Activated naive CD4-positive, alpha-beta T cell treated with Interleukin-2 at 50 U/mL for 16 hours (primary cell): Measurements from ENCODE around the gene ACTR3.

Source experiments
- DNase-seq: peaks from one replicate; pipeline ENCODE4 v3.0.0-alpha.2; 2020

The ACTR3 gene

DNA sequence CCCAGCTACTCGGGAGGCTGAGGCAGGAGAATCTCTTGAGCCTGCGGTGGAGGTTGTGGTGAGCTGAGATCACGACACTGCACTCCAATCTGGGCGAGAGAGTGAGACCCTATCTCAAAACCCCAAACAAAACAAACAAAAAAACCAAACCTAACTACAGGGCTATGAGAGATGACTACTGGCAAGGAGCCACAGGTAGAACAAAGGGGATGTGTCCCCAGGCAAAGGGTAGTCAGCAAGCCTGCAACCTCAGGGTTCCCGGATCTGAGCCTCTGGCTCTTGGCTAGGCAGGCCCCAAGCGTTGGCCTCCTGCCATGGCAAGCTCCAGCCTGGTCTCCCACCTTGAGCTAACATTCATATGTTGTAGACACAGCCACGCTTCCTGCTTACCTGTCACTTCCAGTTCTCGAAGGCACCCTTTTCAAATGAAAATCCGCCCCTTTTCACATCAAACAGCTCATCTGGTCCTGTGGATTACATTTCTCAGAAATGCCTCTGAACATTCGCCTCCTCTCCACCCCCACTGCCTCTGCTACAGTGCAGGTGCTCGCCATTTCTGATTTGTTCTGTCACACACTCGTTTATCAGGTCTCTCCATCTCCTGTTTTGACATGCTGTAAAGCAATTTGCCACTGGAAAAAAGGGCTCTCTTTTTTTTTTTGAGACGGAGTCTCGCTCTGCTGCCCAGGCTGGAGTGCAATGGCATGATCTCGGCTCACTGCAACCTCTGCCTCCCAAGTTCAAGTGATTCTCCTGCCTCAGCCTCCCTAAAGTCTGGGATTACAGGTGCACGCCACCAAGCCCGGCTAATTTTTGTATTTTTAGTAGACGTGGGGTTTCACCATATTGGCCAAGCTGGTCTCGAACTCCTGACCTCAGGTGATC is 13.1 kb upstream of the ACTR3 start:
- peak; percentile 72 for DNase-seq

DNA sequence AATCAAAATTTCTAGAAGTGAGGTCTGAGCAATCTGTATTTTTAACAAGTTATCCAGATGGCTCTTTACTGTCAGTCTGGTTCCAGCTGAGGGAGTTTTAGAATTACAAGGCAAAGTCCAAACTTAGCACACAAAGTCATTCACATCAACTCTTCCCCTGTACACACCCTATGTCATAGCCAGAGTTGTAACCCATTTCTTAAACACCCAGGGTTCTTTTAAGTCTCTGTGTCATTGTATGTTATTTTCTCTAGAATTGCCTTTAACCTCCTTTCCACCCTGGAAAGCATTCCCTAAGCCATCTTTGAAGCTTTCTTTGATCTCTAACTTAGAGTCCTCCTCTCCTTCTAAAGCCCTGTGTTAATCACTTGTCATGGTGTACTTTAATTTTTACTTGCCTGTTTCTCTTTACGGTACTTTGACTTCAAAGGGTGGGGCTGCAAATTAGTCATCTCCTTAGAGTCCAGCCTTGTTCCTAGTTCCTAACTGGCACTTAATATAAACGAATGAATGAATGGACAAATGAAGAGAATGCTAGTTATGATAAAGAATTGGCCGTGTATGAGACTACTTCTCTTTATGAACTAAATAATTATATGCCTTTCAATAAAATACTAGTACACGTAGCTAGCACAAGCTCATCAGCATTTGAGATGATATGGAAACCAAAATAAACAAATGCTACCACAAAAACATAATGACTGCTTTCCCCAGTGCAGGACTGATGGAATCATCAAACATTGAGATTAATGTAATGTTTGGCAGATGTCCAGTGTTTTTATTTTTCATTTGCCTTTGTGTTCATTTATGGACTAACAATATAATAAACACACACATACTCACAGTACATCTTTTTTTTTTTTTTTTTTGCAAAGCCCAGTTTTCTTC is 11.9 kb upstream of the ACTR3 start:
- no peak for DNase-seq

DNA sequence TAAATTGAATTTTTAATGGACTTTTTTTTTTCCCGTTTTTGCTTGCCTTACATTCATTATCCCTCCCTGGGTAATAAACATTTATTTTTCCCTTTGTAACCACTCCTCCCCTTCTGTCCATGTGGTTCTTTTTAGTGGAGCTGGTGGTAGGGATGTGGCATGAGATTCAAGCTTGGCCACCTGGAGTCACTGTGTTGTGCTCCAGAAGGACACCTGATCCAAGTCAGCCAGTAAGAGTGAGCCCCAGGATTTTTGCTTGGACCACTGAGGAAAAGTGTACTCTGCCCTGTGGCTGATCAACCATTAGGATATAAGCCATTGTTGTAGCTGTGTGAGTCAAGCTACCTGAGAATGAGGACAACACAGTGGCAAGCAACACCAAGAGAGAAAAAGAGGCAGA is 11.1 kb upstream of the ACTR3 start:
- DNase-seq, result no peak

DNA sequence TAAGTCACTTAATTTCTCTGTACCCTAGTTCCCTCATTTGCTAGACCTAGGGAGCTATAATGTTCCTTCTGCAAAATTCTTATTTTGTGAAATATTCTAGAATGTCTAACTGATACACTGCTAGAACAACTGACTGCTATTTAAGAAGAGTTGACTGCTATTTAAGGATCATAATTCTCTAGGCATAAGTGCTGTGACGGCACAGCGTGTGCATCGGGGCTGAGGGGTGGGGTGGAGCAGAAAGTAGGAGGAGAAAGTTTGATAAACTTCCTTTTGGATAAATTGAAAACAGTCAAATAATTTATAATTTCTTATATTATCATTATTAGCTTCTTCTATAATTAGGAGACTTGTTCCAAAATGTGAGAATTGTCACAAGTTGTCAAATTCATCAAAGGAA is 10.4 kb upstream of the ACTR3 start:
- no peak for DNase-seq

DNA sequence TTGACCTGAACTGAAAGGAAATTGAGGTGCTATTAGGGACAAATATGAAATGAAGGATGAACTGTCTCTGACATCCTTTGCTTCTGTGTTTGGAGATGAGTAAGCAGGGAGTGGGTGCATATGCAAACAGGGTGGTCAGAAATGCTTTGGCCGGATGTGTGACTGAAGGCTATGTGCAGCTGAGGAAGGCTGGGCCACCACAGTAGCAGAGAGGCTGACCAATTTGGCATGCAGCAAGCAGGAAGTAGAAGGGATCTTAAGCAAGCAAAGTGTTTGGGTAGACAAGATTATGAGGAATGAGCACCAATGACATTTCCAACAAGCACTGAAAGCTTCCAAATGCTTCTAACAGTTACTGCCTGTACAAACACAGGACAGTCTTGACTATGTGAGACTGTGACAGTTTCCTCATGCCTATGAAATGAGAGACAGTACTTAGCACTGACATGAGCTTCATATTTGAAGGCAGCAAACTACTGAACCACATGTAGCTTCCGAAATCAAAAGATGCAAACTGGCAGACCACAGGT is 3.3 kb upstream of the ACTR3 start:
- peak; percentile 38 for DNase-seq

DNA sequence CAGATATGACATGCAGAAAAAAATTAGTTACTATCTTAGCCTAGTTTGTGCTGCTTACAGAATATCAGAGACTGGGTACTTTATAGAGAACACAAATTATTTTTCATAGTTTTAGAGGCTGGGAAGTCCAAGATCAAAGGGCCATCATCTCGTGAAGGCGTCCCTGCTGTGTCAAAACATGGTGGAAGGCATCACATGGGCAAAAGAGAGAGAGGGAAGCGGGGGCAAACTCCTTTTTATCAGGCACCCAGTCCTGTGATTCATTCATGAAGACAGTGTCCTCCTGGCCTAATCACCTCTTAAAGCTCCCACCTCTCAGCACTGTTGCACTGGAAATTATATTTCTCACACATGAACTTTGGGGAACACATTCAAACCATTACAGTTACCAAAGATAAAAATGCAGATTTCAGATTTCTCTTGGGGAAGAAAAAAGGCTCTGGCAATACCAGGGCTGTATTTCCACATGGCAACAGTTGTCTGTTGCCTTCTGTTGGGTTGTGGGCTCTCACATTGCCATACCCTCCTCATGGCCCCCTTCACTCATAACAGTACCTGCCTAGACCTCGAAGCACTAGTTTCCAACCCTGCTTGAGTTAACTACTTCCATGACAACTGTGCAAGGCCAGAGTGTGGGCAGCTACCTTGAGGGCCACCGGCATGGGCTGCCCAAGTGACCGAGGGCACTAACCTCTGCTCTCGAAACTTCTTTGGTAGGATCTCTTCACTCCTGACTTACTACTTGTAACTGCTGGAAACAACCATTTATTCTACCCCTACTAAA is 2.7 kb upstream of the ACTR3 start:
- DNase-seq, result no peak

DNA sequence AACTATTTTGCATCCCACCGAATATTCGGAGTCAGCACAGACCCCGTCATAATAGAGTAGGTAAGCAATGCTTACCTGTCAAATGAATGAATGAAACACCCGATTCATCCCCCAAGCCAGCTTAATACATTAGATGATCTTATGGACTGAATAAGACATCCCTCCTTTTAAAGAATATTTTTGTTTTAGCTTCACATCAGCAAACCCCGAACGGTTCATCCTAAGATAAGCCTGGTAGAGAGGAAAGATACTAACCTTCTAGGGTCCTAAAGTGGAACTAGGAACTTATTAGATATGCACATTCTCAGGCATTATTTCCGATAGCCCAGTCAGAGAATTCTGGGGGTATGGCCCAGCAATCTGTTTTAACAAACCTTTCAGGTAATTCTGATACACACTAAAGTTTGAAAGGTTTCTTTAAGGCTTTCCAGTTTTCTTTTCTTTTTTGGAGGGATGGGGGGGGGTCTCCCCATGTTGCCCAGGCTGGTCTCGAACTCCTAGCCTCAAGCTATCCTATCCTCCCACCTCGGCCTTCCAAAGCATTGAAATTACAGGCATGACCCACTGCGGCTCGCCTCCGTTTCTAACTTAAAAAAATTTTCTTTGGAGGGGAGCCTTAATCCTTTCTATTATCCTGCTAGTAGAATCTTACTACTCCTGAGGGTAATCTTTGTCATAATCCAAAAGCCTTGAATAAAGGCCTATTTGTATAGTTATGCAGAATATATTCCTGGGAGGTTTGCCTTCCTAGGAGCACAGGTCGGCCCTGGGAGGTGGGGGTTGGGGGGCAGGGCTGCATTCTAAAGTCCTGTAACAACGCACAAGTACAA is 1.0 kb upstream of the ACTR3 start:
- no peak for DNase-seq

DNA sequence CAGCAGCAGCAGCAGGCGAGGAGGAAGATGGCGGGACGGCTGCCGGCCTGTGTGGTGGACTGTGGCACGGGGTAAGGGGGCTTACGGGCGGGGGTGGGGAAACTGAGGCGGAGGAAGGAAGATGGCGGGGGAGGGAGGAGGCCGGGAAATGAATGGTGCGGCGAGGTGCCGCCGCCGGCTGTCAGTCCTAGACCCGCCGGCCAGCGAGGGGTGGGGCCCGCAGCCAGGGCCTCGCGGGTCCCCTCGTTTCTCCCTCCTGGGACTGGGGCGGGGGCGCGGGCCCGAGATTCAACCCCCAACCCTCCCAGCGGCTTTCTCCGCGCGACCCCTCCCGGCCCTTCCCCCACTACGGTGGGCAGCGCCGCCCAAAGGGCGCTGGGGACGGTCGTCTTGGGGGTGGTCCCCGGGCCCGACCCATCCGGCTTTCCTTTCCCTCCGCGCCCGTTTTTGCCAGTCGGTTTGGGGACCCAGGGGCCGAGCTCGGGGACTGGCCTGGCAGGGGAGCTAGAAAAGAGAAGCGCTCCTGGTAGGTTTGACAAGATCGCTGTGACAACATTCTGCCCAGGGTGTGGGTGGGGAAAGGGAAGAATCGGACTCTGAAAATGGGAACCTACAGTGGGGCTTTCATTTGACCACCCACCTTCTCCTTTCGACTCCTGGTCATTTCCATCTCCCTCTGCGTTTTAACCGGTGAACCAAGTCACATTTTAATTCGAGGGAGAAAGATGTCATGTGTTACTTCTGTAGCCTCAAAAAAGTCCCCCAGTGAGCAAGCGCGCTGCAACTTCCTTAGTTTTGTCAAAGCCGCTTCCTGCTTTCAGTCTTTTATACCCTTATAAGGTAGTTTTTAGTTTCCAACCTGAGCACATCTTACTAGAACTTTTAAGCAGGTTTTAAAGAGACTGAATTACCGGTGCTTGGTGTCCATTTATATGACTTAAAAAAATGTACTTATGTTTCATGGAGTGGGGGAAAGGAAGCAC is 655 bp downstream of the ACTR3 start:
- peak; percentile 80 for DNase-seq

DNA sequence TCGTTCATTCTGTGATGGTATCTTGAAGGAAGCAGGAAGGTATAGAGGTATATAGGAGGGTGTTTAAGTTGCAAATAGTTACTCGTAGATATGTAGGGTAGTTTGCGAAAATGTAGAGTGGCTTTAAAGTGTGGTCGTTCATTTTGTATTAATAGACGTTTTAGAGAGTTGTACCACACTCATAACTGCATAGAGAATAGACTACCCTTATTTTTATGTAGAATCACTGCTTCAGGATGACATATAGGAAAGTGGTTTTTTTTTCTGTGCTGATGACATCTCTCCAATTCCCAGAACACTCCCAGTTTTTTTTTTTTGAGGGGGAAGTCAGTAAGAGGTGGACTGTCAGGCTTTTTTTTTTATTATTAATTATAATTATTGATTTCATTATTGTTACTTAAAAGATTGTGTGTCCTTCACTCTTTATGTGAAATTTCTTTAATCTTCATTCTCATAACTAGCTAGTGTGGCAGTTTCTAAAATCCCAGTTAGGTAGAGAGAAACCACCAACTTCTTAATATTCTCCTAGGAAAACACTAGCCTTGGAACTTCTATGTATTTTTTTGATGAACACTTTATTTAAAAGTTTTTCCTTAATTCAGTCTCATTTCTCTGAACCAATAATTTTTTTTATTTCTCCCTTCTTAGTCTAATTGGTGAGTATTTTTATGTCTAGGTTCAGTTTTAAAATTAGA is 1.5 kb downstream of the ACTR3 start:
- no peak for DNase-seq

DNA sequence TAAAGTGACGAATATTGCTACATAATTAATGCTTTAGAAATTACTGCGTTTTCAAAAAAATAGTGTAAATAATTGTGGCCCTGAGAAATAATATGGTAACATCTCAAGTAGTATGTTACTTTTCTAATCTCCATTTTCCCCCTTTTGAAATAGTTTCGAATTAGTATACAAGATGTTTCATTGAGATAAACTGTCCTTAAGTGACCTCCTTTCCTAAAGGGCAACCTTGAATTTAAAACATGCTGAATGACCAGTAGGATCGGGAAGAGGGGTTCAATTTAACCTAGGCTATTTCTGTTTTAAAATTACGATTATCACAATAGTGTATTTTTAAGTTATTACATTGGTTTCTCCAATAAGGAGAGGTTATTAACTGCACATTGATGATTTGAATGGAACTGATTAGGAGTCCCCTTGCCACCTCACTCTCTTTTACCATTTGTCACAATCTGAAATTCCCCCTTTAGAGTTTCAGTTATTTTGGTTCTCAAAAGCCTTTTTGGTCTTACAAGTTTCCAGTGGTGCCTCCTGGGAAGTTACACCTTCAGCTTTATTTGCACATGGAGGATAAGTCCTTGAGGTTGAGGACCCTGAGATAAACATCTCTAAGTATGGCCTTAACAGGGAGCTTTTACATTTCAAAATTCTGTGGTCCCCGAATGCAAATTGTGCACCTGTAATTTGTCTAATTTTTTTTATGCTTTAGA is 2.3 kb downstream of the ACTR3 start:
- DNase-seq, result no peak

DNA sequence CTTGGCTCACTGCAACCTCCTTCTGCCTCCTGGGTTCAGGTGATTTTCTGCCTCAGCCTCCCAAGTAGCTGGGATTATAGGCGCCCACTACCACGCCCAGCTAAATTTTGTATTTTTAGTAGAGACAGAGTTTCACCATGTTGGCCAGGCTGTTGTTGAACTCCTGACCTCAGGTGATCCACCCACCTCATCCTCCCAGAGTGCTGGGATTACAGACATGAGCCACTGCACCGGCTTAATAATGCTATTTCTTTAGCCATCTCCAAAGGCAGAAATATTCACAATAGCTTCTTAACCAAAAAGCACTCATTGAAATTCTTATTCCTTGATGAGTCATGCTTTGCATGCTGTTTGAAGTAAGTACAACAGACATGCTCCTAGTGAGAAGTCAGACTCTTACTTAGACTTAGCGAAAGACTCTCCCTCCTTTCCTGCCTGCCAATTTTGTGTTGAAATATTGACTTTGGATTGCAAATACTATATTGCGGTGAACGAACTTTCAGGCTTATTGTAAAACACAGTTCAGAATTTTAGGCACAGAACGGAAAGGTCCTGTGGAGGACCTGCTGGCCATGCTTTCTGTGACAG is 4.4 kb downstream of the ACTR3 start:
- DNase-seq, result no peak

DNA sequence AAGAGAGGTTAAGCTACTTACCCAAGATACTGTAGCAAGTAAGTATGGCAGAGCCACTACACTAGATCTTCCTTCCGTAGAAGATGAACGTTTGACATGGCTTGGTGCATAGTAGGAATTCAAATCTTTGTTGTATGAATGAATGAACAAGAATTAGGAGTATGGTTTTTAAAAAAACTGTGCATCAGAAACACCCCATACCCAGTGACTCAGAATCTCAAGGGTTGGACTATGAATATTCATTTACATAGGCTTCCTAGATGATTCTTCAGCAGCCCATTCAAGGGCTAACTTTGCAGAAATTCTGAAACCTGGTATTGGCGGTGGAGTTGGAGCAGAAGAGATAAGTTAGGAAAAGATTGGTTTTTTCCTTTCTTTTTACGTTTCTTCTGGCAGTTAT is 5.4 kb downstream of the ACTR3 start:
- no peak for DNase-seq

DNA sequence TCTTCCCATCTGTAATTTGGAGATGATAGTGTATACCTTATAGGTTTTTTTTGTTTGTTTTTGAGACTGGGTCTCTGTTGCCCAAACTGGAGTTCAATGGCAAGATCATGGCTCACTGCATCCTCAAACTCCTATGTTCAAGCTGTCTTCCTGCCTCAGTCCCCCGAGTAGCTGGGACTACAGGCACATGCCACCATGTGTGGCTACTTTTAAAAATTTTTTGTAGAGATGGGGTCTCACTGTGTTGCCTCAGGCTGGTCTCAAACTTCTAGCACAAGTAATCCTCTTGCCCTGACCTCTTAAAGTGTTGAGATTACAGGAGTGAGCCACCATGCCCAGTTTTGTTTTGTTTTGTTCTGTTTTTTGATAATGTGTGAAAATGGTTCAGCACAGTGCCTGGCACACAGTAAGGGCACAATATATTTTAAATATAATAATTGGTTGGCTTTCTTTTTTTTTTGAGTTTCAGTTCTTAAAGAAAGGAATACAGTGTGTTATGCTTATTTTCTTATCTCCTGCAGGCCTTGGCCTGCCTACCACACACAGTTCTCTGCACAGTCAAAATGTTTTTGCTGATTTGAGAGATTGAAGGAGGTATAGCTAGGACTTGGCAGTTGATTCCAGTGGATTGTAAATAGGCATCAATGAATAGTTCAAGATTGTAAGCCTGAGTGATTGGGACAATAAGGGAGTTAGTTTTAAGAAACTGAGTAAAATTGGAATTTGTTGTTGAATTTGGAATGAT is 6.1 kb downstream of the ACTR3 start:
- DNase-seq, result no peak

DNA sequence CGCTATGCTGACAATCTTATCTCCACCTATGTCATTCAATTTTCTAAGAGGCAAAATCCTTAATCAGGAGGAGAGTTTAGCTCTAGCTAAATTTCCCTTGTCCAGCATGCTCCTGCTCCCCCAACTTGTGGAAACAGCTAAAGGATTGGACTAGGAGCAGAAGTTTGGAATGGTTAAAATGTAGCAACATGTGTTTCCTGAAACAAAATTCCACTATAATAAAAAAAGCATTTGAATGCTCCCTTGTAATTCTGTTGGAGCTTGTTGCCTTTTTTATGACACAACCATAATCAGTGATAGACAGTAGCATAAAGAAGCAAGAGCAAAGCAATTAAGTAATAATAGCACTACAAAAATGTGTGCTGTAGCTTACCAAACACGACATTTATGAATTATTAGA is 6.9 kb downstream of the ACTR3 start:
- no peak for DNase-seq

DNA sequence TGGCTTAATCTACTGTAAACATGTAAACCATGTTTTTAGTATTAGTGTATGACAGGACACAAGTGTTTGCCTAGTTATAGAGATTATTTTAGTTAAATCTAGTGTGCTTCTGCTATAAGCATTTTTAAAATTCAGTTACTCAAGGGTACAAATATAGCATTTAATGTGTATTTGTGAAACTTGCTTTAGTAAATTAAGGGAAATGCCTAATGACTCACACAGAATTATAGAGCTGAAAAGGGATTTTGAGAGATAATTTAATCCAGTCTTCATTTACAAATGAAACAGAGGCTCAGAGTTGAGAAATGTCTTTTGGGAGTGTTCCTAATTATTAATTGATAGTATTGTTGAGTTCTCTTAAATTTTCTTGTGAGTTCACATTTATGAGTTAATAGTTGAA is 8.2 kb downstream of the ACTR3 start:
- DNase-seq, result no peak

DNA sequence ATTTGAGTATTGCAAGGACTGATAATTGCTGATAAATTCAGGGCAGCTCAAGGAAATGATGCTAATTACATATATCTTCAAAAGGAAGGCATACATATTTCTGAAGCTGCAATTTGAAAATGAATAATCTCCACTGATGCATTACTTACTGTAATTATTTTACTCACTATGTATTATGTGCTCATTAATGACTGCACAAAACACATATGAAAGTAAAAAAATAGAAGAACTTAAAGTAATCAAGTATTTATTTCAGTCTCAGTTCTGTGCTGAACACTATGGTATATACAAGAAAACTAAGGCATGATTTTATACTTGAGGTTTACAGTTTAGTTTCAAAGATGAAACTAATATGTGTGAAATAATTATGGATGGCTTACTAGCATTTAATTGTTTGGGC is 9.3 kb downstream of the ACTR3 start:
- DNase-seq, result no peak

DNA sequence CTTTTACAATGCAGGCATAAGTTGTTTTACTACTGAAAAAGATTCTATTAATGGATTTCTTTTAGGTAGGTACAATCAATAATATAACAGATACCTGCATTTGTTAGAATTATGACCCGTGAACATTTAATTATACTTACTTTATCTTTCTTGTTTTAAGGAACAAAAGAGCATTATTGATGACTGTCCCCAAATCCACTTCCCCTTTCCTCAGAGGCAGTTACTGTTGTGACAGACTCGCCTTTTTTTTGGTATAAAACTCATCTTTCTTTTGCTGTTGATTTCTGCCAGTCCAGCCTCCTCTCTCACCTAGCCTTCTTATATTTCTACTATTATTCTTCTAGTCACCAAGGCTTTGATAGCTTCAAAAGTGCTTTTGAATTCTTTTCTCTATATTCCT is 12.1 kb downstream of the ACTR3 start:
- no peak for DNase-seq

DNA sequence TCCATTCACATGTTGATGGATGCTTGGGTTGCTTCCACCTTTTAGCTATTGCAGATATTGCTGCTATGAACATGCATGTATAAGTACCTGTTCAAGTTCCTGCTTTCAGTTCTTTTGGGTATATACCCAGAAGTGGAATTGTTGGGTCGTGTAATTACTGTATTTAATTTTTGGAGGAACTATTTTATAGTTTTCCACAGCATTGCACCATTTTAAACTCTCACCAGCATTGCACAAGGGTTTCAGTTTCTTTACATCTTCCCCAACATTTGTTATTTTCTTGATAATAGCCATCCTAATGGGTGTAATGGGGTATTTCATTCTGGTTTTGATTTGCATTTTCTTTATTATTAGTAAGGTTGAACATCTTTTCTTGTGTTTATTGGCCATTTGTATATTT is 16.0 kb downstream of the ACTR3 start:
- DNase-seq, result no peak
